ENCODE results near the gene SLC13A3. TPM values are rescaled to one million over a fixed set of nuclear protein-coding genes. Genes with fewer than 3 reads are reported as not detected.

The SLC13A3 gene
- total and polyA plus RNA-seq, 2 of the 4 experiments (the other 2 are of a cell fraction), result 2.5 to 4.2 TPM

DNA sequence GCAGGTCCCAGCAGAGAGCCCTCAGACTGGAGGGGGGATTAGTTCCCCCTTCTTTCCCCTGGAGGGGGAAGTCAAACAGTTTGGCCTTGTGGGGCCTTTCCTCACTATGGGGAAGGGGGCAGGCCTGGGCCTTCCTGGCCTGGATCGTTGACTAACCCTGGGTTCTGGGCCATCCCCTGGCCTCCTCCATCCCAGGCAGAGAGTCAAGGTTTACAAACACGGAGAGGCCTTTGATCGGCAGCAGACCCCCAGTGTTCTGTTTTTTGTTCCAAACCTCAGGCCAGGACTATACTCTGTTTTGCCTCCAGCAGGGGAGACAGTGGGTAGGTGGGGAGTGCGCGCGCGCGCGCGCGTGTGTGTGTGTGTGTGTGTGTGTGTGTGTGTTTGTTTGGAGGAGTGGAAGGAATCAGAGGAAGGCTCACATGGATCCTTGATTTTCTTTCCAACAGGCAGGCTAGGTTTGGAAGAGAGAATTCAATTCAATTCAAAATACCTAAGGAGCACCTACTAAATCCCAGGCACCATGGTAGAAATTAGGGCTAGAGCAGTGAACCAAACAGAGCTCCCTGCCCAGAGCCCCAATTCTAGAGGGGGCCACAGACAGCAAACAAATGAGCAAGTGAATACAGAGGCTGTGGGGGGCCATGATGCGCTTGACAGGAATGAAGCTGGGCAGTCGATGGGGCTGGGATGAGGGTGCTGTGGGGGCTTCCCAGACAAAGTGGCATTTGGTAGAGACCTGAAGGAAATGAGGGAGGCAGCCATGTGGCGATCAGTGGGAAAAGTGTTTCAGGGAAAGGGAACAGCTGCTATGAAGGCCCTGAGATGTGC, 23.2 kb upstream of the SLC13A3 start (continued):
- TF ChIP-seq, protein P1, sequence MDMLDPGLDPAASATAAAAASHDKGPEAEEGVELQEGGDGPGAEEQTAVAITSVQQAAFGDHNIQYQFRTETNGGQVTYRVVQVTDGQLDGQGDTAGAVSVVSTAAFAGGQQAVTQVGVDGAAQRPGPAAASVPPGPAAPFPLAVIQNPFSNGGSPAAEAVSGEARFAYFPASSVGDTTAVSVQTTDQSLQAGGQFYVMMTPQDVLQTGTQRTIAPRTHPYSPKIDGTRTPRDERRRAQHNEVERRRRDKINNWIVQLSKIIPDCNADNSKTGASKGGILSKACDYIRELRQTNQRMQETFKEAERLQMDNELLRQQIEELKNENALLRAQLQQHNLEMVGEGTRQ (IDR thresholded peaks at IDR 0.05; ENCODE audit: low read depth, low read length), result no peak

DNA sequence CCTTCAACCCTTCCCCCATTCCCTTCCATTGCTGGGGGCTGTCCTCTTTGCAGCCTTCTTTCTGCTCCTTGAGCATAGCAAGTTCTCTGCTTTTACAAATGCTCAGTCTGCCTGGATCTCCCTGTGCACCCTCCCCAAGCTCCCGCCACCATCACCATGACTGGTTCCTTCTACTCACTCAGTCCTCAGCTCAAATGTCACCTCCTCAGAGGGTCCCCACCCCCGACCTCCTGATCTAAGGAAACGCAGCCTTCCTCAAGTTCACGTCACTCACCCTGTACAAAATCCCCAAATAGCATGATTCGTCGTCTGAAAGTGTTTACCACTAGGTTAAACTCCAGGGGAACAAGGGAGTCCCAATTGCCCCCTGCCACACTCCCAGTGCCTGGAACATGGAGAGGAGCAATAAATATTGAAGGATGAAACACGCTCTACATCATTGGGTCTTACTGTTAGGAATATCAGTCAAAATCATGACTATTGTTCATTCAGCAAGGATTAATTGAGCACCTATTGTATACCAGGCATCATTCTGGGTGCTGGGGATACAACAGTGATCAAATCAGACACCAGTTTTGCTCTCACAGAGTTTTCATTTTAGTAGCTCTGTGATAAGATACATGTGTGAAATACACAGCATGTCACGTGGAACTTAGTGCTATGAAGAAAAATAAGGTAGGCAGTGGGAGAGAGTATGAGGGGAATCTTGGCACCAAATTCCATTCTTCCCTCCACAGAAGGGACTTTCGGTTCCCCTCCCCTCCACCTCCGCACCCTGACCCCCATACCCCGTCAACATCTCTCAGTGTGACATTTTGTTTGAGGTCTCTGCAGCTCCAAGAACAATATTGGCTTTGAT, 22.4 kb upstream of the SLC13A3 start:
- H4K20me1 ChIP-seq (ENCODE audit: insufficient read depth, low read length), result no peaks in the 10 kb centered on the region; the same call in 1 of the 2 replicates
- in situ Hi-C loops (cut with MboI; ENCODE audit: low sequenced_read_pairs) (no loop called here), intact Hi-C loops (cut with micrococcal nuclease) (no loop called here), dilution Hi-C loops (cut with HindIII; ENCODE audit: low sequenced_read_pairs, unreplicated experiment) (no loop called here)
- no peak overlapping the region for H4K5ac ChIP-seq (ENCODE audit: low read depth, low read length)
- H3K23ac ChIP-seq (ENCODE audit: low read depth, low read length), result no peak overlapping the region
- peak overlapping the region; percentile 5 for H2AFZ ChIP-seq (replicated peaks; ENCODE audit: low read length, poor library complexity)
- no peak overlapping the region for H3K9ac ChIP-seq (ENCODE audit: low read depth, low read length)
- H3K4me1 ChIP-seq (ENCODE audit: control insufficient read depth, insufficient read depth, low read length), result no peaks in the 10 kb centered on the region
- no peak overlapping the region for H2AK9ac ChIP-seq (replicated peaks; ENCODE audit: low read depth, low read length, poor library complexity)
- no peak overlapping the region for H4K8ac ChIP-seq (ENCODE audit: low read depth in 2 of 2, low read length in 2 of 2)
- no peak overlapping the region for H2BK5ac ChIP-seq (ENCODE audit: low read depth, low read length, poor library complexity, severe bottlenecking)
- H3K9me1 ChIP-seq (ENCODE audit: insufficient read depth, low read length), result no peaks in the 10 kb centered on the region
- H3K27me3 ChIP-seq (ENCODE audit: control insufficient read depth, insufficient read depth, low read length), result no peaks in the 10 kb centered on the region
- H4K91ac ChIP-seq (ENCODE audit: insufficient read depth, low read depth, low read length), result no peak overlapping the region
- no peak overlapping the region for H3K4me2 ChIP-seq (ENCODE audit: low read depth, low read length)
- no peak overlapping the region for H2BK20ac ChIP-seq (ENCODE audit: low read depth, low read length)
- no peak overlapping the region for H2BK120ac ChIP-seq (ENCODE audit: low read depth, low read length)
- no peak overlapping the region for H3K14ac ChIP-seq (replicated peaks; ENCODE audit: low read depth, low read length)
- no peak overlapping the region for H2AK5ac ChIP-seq (ENCODE audit: low read depth, low read length)
- BruUV-seq (replicated peaks), result no TSS peak
- H3K36me3 ChIP-seq (ENCODE audit: control insufficient read depth, insufficient read depth, low read length), result no peaks in the 10 kb centered on the region
- POLR2A ChIA-PET (ENCODE audit: unreplicated experiment), result no interaction called here
- H3K9me3 ChIP-seq (ENCODE audit: control insufficient read depth, insufficient read depth, low read length), result peaks cover 15% of the 10 kb centered on the region
- no peak overlapping the region for H3K27ac ChIP-seq (ENCODE audit: insufficient read depth, low read length)
- CTCF ChIA-PET, result interaction anchor here (1.0 kb wide), 1 partner anchor 122 kb away, joined by 3 read pairs; no protein-coding TSS in a partner anchor
- DNase-seq (no peak), ATAC-seq (ENCODE audit: low read depth) (no peak)
- no peak overlapping the region for H3K4ac ChIP-seq (ENCODE audit: low read depth, low read length)
- WGBS, 2 experiments (ENCODE audit: extremely low coverage in 2 of 2, insufficient read length in 1 of 2), result 80% methylated on average over 1 of the region's 11 CpGs; no CpG with 5 or more reads in 1 of the 2 experiments
- no peak overlapping the region for H2BK15ac ChIP-seq (ENCODE audit: low read depth, low read length)
- no peak overlapping the region for H3K56ac ChIP-seq (ENCODE audit: extremely low read depth, insufficient read depth, low read length)
- H3K4me3 ChIP-seq (ENCODE audit: insufficient read depth, low read depth, low read length), result no peak overlapping the region
- H3K18ac ChIP-seq (ENCODE audit: low read depth, low read length), result no peak overlapping the region
- no peaks in the 10 kb centered on the region for H3K79me1 ChIP-seq (ENCODE audit: low read depth in 1 of 2, low read length in 2 of 2)
- TF ChIP-seq, protein P2, sequence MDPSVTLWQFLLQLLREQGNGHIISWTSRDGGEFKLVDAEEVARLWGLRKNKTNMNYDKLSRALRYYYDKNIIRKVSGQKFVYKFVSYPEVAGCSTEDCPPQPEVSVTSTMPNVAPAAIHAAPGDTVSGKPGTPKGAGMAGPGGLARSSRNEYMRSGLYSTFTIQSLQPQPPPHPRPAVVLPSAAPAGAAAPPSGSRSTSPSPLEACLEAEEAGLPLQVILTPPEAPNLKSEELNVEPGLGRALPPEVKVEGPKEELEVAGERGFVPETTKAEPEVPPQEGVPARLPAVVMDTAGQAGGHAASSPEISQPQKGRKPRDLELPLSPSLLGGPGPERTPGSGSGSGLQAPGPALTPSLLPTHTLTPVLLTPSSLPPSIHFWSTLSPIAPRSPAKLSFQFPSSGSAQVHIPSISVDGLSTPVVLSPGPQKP (IDR thresholded peaks at IDR 0.05; ENCODE audit: borderline replicate concordance, low read depth, low read length), result no peak
- TF ChIP-seq POLR2A (IDR thresholded peaks at IDR 0.05; ENCODE audit: low read depth, low read length) (no peak), CHD1 (IDR thresholded peaks at IDR 0.05; ENCODE audit: low read depth, low read length) (no peak), NFE2L2 (IDR thresholded peaks at IDR 0.05; ENCODE audit: low read depth, low read length) (no peak), MAZ (IDR thresholded peaks at IDR 0.05; ENCODE audit: borderline replicate concordance, low read depth, low read length) (no peak), RFX5 (IDR thresholded peaks at IDR 0.05; ENCODE audit: low read depth, low read length) (no peak), CEBPB (IDR thresholded peaks at IDR 0.05; ENCODE audit: low read depth, low read length) (no peak), BHLHE40 (IDR thresholded peaks at IDR 0.05; ENCODE audit: low read depth, low read length) (no peak)
- TF ChIP-seq, protein P3, sequence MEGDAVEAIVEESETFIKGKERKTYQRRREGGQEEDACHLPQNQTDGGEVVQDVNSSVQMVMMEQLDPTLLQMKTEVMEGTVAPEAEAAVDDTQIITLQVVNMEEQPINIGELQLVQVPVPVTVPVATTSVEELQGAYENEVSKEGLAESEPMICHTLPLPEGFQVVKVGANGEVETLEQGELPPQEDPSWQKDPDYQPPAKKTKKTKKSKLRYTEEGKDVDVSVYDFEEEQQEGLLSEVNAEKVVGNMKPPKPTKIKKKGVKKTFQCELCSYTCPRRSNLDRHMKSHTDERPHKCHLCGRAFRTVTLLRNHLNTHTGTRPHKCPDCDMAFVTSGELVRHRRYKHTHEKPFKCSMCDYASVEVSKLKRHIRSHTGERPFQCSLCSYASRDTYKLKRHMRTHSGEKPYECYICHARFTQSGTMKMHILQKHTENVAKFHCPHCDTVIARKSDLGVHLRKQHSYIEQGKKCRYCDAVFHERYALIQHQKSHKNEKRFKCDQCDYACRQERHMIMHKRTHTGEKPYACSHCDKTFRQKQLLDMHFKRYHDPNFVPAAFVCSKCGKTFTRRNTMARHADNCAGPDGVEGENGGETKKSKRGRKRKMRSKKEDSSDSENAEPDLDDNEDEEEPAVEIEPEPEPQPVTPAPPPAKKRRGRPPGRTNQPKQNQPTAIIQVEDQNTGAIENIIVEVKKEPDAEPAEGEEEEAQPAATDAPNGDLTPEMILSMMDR (conservative IDR thresholded peaks at IDR 0.05; ENCODE audit: low read depth, low read length), result no peak
